Activated CD4-positive, alpha-beta T cell treated with anti-CD3 and anti-CD28 coated beads for 48 hours (primary cell): ENCODE data around the gene P4HA1.
"Not testable (repeated sequence)": the region's sequence is repeated elsewhere in the genome, so short reads cannot be mapped to it uniquely, and the experiment has no call there.

Source experiments
- DNase-seq: peaks from one replicate; pipeline ENCODE4 v3.0.0-alpha.2; 2020

Gene P4HA1

DNA sequence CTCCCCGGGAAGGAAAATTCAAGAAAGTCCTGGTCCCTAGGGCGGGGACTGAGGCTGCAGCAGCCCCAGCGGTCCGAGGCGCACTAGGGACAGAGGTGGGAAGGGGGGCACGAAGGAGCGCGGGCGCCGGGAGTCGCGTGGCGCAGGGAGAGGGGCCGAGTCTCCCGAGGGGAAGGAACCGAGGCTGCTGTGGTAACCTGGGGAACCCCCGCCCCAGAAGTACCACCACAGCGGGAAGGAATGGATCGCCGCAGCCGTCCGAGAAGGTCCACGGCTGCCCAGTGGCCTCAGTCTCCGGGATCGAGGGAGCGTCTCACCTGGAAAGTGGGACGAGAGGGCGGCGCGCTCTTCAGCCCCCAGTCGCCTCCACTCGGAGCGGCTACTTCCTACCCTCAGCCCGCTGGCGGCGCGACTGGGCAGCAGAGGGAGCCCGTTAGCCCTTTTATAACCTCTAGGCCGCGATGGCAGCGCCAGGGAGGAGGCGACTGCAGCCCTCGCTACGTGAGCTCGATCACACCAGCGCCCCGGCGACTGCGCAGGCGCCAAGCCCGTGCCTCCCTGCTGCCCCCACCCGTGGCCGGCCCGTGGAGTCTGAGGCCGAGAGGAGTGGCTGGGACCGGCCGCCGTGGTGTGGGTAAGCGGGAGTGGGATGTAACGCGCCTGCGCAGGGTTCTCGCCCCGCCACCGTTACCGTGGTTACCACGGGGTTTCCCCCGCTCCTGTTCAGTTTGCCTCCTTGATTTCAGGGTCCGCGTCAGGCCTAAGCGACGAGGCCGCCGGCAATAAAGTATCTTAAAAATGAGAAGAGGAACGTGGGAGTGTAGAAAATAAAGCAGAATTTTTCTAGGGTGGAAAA is at the start of gene P4HA1:
TSS of gene P4HA1 (minus strand) at position 418 of the 856 bp plus-strand sequence. CDS start 21,983 bp downstream, outside the sequence.
- peak; percentile 99 for DNase-seq

GRCh38 chr10:73141603-73142002 is 44.9 kb upstream of the P4HA1 start:
- no peak for DNase-seq

DNA sequence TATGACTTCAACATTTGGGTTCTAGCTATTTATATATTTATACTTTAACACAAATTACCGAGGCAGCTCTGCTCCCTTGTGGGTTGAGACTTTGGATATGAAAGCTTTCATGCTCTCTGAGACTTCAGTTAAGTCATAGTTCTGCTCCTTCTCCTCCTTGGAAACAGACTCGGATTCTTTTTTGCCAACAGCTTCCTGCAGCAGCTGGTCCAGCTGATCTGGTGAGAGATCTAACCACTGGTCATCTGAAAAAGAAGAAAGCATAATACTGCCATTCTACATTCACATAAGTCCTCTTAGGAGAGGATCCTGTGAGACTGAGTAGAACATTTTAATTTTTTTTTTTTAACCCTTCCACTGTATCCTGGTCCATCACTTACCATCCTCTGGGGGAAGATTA is 42.6 kb upstream of the P4HA1 start:
- no peak for DNase-seq

DNA sequence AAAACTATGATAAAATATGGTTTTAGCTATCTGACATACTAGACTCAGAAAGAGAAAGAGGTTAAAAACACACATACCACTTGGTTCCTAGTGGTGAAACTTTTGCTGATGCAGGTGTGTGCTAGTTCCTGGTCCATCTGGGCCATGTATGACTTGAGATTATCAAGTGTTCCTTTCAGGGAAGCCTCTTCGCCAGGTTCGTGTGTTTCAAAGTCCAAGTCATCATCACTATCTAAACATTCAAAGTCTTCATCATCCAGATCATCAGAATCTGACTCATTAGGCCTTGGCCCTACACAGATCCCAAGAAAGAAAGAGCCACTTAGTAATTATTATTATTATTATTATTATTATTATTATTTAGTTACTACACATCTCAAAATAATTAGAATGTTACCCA is 40.0 kb upstream of the P4HA1 start:
- DNase-seq = no peak

- DNase-seq = no peak
These were observed 38.1 kb upstream of the P4HA1 start for GRCh38 chr10:73134727-73135126.

- no peak for DNase-seq
These were observed 35.4 kb upstream of the P4HA1 start for GRCh38 chr10:73131913-73132686.

GRCh38 chr10:73131301-73131700 is 34.6 kb upstream of the P4HA1 start:
- no peak for DNase-seq

DNA sequence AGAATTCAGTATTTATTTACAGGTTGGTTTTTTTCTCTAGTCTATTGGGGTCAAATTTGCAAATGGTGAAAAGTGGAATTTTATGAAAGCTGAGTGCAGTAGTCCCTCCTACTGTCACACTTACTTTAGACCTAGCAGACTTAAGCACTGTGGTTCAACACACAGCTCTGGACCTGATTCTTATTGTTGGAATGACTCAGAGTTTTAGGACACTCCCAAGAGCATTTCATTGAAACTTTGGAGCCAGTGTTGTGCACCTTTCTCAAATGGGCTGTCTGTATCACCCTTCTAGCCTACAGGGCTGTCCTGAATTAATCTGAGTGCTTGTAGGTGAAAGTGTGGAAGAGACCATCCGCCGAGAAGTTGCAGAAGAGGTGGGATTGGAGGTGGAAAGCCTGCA is 29.7 kb upstream of the P4HA1 start:
- DNase-seq = no peak

- no peak for DNase-seq
These were observed 23.3 kb upstream of the P4HA1 start for GRCh38 chr10:73119952-73120351.

DNA sequence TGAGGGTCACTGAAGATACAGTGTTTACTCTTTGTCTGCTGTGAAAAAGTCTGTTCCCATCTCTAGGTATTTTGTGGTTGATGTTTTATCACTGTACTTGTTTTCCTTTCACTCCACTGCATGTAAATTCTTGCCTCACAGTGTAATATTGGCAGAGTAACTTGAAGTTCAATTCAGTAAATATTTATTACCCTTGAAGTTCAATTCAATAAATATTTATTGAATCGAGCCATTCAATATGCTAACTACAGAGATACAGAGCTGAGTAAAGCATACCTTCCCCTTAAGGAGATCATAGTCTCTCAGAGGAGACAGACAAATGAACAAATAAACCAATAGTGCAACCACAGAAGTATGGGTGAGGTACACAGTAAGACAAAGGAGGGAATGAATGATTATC is 22.8 kb upstream of the P4HA1 start:
- DNase-seq = no peak

- DNase-seq = no peak
These were observed 21.5 kb upstream of the P4HA1 start for GRCh38 chr10:73117976-73118743.

GRCh38 chr10:73116017-73116416 is 19.4 kb upstream of the P4HA1 start:
- DNase-seq = no peak

DNA sequence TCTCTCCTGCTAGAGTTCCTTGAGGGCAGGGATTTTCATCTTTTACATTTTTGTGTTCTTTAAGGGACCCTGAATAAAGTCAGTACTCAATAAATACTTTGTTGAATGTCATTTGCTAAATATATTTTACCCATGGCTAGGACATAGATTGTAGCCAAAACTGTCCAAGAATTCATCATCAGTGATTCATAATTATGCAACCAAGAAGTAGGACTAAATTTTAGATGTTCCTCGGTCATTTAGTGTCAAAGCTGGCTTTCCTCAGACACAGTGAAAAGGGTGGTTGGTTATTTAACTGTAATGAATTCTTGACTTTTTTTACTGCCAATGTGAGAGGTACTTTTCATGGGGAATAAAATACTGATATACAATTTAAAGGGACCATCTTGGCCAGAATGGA is 16.9 kb upstream of the P4HA1 start:
- DNase-seq = no peak

- not testable (repeated sequence) for DNase-seq
These were observed 15.4 kb upstream of the P4HA1 start for GRCh38 chr10:73112032-73112431.

- DNase-seq = peak; percentile 53
These were observed 13.7 kb upstream of the P4HA1 start, which contains the start of gene NUDT13 for GRCh38 chr10:73110345-73110849. Gene NUDT13, plus strand, starts transcription at chr10:73110455. Its CDS starts 3,911 bp downstream, at chr10:73114366.

DNA sequence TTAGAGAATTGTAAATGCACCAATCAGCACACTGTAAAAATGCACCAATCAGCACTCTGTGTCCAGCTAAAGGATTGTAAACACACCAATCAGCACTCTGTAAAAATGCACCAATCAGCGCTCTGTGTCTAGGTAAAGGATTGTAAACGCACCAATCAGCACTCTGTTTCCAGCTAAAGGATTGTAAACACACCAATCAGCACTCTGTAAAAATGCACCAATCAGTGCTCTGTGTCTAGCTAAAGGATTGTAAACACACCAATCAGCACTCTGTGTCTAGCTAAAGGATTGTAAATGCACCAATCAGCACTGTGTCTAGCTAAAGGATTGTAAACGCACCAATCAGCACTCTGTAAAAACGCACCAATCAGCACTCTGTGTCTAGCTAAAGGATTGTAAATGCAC is 12.6 kb upstream of the P4HA1 start:
- DNase-seq = not testable (repeated sequence)

DNA sequence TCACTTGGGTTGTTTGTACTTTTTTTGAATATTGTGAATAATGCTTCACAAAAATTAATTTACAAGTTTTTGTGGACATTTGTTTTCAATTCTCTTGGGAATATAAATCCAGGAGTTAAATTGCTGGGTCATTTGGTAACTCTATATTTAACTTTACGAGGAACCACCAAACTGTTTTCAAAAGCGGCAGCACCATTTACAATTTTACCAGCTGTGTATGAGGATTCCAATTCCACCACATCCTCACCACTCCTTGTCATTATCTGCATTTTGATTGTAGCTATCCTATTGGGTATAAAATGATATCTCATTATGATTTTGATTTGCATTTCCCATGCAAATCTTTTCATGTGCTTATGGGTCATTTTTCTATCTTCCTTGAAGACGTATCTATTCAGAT is 9.6 kb upstream of the P4HA1 start:
- DNase-seq = no peak

- DNase-seq = no peak
These were observed 2.5 kb upstream of the P4HA1 start for GRCh38 chr10:73099141-73099540.

GRCh38 chr10:73097305-73097670 is 622 bp upstream of the P4HA1 start:
- DNase-seq = no peak

DNA sequence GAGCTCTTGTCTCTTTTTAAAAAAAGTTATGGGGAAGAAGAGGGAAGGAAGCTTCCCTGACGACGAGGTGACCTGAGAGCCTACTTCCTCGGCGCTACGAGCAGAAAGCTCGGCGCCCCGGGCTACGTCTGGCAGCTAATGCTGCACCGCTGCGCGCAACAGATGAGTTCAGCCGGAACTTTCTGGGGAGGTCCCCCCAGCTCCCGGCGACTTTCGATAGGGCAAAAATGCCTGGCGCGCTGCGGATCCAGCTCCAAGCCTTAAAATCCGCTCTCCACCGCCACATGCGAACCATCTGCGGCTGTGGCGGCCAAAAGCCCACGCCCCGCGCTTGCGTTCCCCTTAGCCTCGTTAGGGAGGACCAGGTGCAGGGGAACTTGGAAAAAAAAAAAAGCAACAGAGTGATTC is 621 bp downstream of the P4HA1 start:
- peak; percentile 84 for DNase-seq

DNA sequence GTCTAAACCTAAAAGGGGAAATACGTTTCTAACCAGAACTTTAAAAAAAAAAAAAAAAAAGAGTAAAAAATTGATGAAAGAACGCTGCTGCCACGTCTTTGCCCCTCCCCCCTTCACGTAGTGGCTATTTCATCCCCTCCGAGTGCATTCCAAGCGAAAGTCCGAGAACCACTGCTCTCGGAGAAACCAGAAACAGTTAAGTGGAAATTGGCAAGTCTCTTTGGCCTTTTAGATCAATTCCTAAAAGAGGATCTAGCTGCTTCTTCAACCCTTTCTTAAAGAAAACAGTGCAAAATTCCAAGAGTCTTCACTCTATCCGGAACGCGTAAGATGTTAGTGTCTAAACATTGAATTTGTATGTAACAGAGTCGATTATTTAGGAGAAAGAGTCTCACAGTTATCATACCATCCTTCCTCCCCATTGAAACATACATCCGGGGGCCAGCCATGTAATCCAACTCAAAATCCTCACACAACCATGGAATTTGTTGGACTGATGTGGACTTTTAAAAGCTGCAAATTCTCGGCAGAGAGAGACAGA is 1.1 kb downstream of the P4HA1 start:
- peak; percentile 49 for DNase-seq

DNA sequence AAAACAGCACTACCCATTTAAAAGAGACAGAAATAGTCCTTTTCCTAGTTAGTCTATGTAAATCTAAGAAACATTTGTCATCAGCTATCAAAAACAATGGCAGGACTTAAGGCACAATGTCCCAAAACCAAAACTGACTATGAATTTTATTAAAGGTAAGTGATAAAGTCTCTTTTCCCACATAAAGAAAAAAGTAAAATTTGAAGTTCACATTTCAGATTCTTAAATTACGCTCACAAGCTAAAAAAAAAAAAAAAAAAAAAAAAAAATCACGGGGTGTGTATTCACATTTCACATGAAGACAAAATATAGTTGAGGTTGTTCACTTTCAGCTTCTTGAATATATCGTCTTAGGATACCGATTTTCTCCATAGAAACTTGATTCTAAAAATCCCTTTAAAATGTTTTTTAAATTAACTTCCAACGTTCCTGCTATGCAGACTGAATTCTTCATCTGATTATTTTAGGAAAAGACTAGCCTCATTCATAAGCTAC is 1.6 kb downstream of the P4HA1 start:
- no peak for DNase-seq
